ENCODE measurements around the gene PELI2.

PELI2 gene

GRCh38 chr14:56244138-56244789 lies 126.1 kb downstream of the PELI2 start:
- no peak for DNase-seq (ENCODE audit: low read depth, low spot score)

- DNase-seq (ENCODE audit: low read depth, low spot score): no peak
These were observed 129.4 kb downstream of the PELI2 start for GRCh38 chr14:56247495-56248200.

- no peak for DNase-seq (ENCODE audit: low read depth, low spot score)
These were observed 130.2 kb downstream of the PELI2 start for GRCh38 chr14:56248442-56248841.

GRCh38 chr14:56261046-56261445 lies 142.8 kb downstream of the PELI2 start:
- no peak for DNase-seq (ENCODE audit: low read depth, low spot score)

- no peak for DNase-seq (ENCODE audit: low read depth, low spot score)
These were observed 144.3 kb downstream of the PELI2 start for GRCh38 chr14:56262530-56262929.

GRCh38 chr14:56268039-56268438 lies 149.8 kb downstream of the PELI2 start:
- DNase-seq (ENCODE audit: low read depth, low spot score): no peak

GRCh38 chr14:56268673-56269072 lies 150.5 kb downstream of the PELI2 start:
- no peak for DNase-seq (ENCODE audit: low read depth, low spot score)

- no peak for DNase-seq (ENCODE audit: low read depth, low spot score)
These were observed 152.7 kb downstream of the PELI2 start for GRCh38 chr14:56270921-56271320.

- DNase-seq (ENCODE audit: low read depth, low spot score): no peak
These were observed 153.8 kb downstream of the PELI2 start for GRCh38 chr14:56271970-56272369.

GRCh38 chr14:56273155-56273554 lies 154.9 kb downstream of the PELI2 start:
- no peak for DNase-seq (ENCODE audit: low read depth, low spot score)

- DNase-seq (ENCODE audit: low read depth, low spot score): no peak
These were observed 155.7 kb downstream of the PELI2 start for GRCh38 chr14:56273951-56274350.

- DNase-seq (ENCODE audit: low read depth, low spot score): no peak
These were observed 156.3 kb downstream of the PELI2 start for GRCh38 chr14:56274556-56274955.

- DNase-seq (ENCODE audit: low read depth, low spot score): no peak
These were observed 157.9 kb downstream of the PELI2 start for GRCh38 chr14:56276108-56276507.

GRCh38 chr14:56278383-56278782 lies 160.2 kb downstream of the PELI2 start:
- DNase-seq (ENCODE audit: low read depth, low spot score): no peak

- DNase-seq (ENCODE audit: low read depth, low spot score): no peak
These were observed 162.6 kb downstream of the PELI2 start for GRCh38 chr14:56280843-56281242.

GRCh38 chr14:56282179-56282578 lies 164.0 kb downstream of the PELI2 start:
- no peak for DNase-seq (ENCODE audit: low read depth, low spot score)

GRCh38 chr14:56284641-56285040 lies 166.4 kb downstream of the PELI2 start:
- DNase-seq (ENCODE audit: low read depth, low spot score): no peak

- DNase-seq (ENCODE audit: low read depth, low spot score): no peak
These were observed 170.9 kb downstream of the PELI2 start for GRCh38 chr14:56289155-56289554.

GRCh38 chr14:56290195-56290594 lies 172.0 kb downstream of the PELI2 start:
- DNase-seq (ENCODE audit: low read depth, low spot score): no peak

- no peak for DNase-seq (ENCODE audit: low read depth, low spot score)
These were observed 174.8 kb downstream of the PELI2 start for GRCh38 chr14:56292970-56293369.

GRCh38 chr14:56293506-56293905 lies 175.3 kb downstream of the PELI2 start:
- no peak for DNase-seq (ENCODE audit: low read depth, low spot score)

- DNase-seq (ENCODE audit: low read depth, low spot score): no peak
These were observed 175.9 kb downstream of the PELI2 start for GRCh38 chr14:56294128-56294527.

GRCh38 chr14:56295743-56296142 lies 177.5 kb downstream of the PELI2 start:
- DNase-seq (ENCODE audit: low read depth, low spot score): no peak

Data from ELF-1 (cell line).